Stomach (tissue), 4 donors: Measurements from ENCODE around the gene TTC38.

Source experiments
- CTCF ChIP-seq, 7 experiments: fragments of 450-650 bp in 4 of 7; fragments of 200-600 bp in 3 of 7; sonication (generic) in 3 of 7; IDR thresholded peaks; one replicate each; pipeline ENCODE4 v1.5.1; 2016 to 2019; ENCODE audit warnings: antibody characterized with exemption in 7 of 7, control low read depth in 2 of 7, mild to moderate bottlenecking in 1 of 7
- EP300 ChIP-seq: sonication (generic); formaldehyde crosslinking; IDR thresholded peaks from one replicate; pipeline ENCODE4 v1.6.1; 2017; ENCODE audit warnings: antibody characterized with exemption
- POLR2A ChIP-seq, 4 donors: fragments of 450-650 bp; IDR thresholded peaks; one replicate each; pipeline ENCODE4 v1.6.1; 2016; ENCODE audit warnings: antibody characterized with exemption in 4 of 4, control low read depth in 2 of 4, mild to moderate bottlenecking in 1 of 4, moderate library complexity in 1 of 4
- POLR2AphosphoS5 ChIP-seq, 3 donors: sonication (generic); formaldehyde crosslinking; IDR thresholded peaks; one replicate each; pipeline ENCODE4 v1.6.1; 2016; ENCODE audit warnings: antibody characterized with exemption in 3 of 3

- TF ChIP-seq CTCF (IDR thresholded peaks at IDR 0.05) (no peak), EP300 (no peak), POLR2A (IDR thresholded peaks at IDR 0.05) (no peak), POLR2AphosphoS5 (IDR thresholded peaks at IDR 0.05) (no peak)
Measured at GRCh38 chr22:46339956-46340355, 72.1 kb downstream of the TTC38 start.
